Glomerular visceral epithelial cell (primary cell): ENCODE results near the gene CDC20.

ENCODE experiments used
- DNase-seq: peaks from one replicate; pipeline ENCODE4 v3.0.0-alpha.2; 2016; ENCODE audit errors: extremely low spot score

The CDC20 gene

DNA sequence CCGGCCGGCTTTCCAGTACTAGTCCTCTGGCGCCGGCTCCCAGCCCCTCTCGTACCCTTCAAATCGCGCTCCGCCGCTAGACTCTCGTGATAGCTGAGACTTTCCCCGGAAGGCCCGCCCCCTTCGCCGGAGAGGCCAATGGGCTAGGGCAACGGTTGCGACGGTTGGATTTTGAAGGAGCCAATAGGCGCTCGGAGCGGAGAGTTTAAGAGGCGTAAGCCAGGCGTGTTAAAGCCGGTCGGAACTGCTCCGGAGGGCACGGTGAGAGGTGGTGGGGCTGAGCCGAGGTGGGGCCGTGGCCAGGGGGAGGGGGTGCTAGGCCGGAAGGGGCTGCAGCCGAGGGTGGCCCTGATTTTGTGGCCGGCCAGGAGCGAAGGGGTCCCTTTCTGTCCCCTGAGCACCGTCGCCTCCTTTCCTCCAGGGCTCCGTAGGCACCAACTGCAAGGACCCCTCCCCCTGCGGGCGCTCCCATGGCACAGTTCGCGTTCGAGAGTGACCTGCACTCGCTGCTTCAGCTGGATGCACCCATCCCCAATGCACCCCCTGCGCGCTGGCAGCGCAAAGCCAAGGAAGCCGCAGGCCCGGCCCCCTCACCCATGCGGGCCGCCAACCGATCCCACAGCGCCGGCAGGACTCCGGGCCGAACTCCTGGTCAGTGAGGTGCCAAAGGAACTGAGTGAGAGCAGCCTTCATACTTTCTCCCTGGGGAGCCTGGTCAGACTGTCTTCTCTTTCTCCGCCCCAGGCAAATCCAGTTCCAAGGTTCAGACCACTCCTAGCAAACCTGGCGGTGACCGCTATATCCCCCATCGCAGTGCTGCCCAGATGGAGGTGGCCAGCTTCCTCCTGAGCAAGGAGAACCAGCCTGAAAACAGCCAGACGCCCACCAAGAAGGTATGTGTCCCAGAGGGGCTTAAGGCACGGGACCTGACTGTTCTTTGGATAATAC, at the start of gene CDC20:
Gene CDC20 (plus strand): TSS at position 236 of the 948 bp plus-strand sequence. CDS start 235 bp downstream, at position 471.
- peak; percentile 98 for DNase-seq

DNA sequence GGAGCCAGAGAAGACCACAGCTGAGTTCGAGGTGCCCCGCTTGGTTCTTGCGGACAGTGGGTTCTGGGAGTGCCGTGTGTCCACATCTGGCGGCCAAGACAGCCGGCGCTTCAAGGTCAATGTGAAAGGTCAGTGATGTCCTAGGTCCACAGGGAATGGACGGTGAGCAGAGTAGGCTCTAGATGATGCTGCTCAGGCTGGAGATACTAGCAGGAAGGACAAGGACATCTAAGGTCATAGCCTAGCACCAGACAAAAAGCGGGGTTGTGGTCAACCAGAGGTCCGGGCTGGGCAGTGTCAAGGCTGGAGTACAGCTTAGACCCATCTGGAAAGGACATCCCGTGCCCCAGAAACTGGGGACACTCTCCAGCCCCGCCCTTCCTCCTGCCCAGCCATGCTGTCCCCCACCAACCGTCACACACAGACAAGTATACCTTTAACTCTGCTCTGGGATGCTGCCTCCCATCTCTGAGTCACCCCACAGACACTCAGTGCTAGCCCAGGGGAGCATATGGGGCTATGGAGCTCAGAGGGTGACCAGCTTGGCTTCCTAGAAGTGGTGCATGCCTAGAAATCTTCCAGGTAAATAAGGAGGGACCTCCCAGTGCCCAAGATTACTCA, 49.3 kb upstream of the CDC20 start:
- no peak for DNase-seq

DNA sequence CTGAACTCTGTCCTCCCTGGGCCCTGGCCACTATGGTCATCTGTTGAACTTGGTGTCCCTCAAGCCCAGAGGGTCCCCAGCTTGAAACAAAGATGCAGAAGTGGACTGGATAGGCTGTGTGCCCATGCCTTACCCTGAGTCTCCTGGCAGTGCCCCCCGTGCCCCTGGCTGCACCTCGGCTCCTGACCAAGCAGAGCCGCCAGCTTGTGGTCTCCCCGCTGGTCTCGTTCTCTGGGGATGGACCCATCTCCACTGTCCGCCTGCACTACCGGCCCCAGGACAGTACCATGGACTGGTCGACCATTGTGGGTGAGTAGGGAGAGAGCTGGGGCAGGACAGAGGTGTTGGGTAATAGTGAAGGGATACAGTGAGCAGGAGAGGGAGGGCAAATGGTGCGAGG, 47.3 kb upstream of the CDC20 start:
- DNase-seq = no peak

DNA sequence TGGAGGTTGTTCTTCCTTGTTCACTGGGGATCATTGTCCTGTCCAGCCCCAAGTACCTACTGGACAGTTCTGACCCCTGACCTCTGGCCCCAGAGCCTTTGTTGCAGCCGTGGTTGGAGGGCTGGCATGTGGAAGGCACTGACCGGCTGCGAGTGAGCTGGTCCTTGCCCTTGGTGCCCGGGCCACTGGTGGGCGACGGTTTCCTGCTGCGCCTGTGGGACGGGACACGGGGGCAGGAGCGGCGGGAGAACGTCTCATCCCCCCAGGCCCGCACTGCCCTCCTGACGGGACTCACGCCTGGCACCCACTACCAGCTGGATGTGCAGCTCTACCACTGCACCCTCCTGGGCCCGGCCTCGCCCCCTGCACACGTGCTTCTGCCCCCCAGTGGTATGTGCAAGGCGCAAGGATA, 46.6 kb upstream of the CDC20 start:
- DNase-seq = no peak

DNA sequence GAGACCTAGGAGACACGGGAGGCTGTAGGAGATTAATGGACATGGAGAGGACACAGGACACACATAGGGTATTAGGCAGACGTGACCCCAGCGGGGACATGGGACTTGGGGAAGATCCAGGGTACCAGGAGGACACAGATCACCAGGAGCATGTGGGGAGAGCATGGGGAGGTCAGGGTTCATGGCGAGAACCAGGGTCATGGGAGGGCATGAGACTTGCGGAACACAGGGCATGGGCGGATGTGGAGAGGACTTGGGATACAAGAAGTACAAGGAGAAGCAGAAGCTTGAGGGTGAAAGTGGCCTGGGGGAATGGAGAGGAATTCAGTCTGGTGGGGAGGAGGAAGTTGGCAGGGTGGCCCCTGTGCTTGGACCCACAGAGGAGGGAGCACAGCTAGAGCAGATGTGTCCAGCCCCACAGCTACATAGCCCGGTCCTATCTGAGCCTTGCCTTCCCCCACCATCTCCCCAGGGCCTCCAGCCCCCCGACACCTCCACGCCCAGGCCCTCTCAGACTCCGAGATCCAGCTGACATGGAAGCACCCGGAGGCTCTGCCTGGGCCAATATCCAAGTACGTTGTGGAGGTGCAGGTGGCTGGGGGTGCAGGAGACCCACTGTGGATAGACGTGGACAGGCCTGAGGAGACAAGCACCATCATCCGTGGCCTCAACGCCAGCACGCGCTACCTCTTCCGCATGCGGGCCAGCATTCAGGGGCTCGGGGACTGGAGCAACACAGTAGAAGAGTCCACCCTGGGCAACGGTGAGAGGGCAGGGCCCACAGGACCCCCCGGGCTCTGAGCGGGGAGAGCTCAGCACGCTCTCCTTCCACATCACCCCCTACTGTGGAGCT, 45.9 kb upstream of the CDC20 start:
- no peak for DNase-seq

DNA sequence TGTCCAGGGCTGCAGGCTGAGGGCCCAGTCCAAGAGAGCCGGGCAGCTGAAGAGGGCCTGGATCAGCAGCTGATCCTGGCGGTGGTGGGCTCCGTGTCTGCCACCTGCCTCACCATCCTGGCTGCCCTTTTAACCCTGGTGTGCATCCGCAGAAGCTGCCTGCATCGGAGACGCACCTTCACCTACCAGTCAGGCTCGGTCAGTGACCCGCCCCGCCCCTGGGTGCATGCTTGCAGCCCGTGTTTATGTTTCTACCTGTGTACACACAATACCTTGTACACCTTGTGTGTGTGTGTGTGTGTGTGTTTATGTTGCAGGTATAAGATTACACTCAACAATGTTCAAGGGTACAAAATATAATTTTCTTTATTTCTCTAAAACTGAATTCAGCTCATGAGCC, 45.0 kb upstream of the CDC20 start:
- DNase-seq = no peak

DNA sequence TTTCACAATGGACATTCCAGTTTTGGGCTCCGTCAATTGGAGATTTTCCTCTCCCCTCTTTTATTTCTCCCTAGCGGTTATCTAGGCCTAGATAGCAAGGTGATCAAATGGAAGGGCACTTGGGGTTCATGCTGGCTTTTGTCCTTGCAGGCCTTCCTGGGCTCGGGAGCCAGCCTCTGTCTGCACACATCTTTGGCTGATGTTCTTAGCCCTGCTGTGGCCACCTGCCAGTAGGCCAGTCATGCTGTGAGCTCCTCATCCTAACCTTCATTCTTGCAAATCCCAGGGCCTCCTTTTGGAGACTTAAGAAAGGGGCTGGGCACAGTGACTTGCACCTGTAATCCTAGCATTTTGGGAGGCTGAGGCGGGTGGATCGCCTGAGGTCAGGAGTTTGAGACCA, 44.5 kb upstream of the CDC20 start:
- DNase-seq = no peak

DNA sequence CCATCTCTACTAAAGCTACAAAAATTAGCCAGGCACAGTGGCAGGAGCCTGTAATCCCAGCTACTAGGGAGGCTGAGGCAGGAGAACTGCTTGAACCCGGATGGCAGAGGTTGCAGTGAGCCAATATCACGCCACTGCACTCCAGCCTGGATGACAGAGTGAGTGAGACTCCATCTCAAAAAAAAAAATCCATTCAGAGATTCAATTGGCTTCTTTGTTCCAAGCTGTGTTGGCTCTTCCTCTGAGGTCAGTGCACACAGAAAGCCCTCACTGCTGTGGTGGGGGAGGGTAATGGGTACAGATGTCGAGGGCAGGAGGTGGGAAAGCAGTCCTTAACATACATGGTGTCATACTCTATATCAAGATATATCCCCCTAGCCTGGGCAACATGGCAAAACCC, 43.3 kb upstream of the CDC20 start:
- DNase-seq = no peak

DNA sequence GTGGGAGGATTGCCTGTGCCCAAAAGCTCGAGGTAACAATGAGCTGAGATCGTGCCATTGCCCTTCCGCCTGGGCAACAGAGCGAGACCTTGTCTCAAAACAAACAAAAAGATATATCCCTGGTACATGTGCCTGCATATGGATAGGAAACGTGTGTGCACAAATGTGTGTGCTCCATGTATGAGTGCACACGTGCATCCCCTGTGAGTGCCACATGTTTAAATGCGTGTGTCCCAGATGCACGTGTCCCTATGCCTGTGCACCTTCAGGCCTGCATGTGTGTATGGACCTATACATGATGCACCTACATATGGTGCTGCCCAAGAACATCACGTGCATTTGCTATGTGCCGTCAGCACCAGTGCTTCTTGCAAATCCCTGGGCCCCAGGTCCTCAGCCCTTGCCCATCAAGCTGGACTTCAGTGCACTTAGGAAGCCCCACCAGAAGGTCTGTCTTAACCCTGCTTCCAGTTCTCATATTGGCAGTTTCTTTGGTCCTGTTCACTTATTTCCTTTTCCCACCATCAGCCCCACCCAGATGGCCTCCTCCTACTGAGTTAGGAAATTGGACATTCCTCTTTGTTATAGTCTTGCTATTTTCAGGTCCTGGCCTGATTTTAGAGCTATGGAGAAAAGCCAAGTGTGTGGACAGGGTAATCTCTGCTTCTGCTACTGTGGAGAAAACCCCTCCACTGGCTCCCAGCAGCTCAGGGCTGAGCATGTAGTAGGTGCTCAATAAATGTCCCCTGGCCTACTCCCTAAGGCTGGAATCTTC, 42.6 kb upstream of the CDC20 start:
- DNase-seq = no peak

DNA sequence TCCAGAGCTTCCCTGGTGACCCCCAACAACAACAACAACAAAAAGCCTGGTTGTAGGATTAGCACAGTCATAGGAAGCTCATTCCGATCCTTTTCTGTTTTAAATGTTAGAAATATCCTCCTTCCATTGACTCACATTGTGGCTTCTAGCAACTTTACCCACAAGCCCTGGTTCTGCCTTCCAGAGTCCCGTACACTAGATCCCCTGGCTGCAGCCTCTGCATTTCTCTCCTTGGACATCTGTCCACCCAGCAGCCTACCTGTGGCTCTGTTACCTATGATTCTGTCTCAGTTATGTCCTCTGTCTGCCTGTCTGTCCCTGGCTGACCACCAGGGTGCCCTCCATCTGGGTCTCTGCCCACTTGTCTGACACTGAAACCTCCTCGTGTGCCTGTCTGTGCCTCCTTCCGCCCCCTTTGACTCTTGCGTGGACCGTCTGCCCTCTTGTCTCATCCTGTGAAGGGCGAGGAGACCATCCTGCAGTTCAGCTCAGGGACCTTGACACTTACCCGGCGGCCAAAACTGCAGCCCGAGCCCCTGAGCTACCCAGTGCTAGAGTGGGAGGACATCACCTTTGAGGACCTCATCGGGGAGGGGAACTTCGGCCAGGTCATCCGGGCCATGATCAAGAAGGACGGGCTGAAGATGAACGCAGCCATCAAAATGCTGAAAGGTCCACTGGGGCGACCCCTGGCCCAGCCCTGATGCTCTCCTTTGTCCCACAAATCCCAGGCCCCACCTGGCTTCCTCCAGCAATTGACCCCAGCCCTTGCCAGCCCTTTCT, 41.9 kb upstream of the CDC20 start:
- DNase-seq = no peak

DNA sequence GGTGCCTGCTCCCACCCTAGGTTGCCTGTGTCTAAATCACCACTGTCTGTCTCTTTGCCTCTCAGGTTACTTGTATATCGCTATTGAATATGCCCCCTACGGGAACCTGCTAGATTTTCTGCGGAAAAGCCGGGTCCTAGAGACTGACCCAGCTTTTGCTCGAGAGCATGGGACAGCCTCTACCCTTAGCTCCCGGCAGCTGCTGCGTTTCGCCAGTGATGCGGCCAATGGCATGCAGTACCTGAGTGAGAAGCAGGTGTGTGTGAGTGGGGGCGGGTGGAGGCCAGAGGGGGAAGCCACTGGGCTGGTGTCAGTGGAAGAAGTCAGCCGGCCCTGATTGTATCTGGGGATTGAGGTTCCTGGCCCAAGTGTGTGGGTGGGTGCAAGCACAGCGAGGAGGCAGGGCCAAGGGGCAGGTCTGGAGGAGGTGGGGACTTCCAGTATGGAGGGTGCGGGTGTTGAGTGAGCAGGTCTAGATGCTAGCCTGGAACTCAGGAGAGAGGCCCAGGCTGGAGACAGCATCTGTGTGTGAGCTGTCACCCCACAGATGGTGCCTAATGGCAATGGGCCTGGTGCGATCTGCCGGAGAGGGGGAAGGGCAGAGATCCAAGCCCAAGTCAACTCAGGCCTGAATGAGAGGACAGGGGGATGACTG, 40.8 kb upstream of the CDC20 start:
- DNase-seq = no peak

DNA sequence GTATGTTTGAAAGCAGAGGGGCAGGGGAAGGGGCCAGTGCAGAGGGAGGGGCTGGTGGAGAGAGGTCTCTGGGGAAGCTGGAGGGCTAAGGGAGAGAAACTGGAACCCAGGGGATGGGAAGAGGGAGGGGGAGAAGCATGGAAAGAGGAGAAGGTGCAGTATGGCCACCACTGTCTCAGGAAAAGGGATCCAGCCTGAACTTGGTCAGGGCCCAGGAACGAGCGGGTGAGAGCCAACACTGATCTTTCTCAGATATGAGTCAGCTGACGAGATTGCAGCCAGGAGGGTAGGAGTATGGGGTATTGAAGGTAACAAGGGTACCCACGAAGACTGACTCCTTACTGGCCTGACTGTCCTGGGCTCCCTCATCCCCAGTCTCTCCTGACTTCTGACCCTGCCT, 40.0 kb upstream of the CDC20 start:
- no peak for DNase-seq

DNA sequence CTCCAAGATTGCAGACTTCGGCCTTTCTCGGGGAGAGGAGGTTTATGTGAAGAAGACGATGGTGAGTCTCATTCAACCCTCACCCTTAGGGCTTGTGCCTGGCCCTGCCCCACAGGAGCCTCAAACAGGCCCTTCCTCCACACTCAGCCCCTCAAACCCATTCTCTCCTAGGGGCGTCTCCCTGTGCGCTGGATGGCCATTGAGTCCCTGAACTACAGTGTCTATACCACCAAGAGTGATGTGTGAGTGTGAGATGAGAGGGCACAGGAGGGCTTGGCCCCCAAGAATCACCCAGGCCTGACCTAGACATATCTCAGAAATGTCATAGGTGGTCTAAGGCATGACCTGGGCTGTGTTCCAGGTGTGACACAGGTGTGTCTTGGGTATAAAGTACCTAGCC, 39.5 kb upstream of the CDC20 start:
- DNase-seq = no peak

DNA sequence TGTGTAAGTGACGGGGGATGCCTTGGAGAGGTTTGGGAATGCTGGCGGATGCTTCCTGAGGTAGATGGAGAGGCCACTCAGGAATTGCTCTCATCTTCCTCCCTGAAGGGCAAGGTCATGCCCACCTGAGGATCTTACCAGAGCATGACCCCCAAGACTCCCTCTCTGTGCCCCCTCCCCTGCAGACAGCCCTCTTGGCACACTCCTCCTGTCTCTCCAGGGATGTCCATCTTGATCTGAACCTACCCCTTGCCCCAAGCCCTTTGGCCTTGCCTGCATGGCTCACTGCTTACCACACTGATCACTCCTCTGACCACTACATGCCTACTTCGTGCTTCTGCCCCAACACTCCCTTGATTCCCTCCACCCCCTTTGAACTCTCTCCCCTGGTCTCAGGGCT, 39.0 kb upstream of the CDC20 start:
- DNase-seq = no peak

DNA sequence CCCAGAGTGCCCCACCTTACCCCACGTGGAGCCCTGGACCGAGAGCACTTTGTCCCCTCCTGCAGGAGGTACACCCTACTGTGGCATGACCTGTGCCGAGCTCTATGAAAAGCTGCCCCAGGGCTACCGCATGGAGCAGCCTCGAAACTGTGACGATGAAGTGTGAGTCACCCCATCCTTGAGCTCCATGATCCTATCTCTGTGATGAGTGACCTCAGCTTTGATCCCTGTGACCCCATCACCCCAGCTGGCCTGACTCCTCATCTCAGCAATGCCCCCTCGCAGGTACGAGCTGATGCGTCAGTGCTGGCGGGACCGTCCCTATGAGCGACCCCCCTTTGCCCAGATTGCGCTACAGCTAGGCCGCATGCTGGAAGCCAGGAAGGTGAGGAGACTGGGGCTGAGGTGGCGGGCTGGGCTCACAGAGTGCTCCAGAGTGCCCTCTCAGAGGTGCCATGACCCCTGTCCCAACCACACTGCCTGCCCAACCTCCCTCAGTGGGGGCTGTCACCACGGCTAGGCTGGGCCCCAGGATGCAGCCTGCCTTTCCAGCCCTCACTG, 37.4 kb upstream of the CDC20 start:
- no peak for DNase-seq

DNA sequence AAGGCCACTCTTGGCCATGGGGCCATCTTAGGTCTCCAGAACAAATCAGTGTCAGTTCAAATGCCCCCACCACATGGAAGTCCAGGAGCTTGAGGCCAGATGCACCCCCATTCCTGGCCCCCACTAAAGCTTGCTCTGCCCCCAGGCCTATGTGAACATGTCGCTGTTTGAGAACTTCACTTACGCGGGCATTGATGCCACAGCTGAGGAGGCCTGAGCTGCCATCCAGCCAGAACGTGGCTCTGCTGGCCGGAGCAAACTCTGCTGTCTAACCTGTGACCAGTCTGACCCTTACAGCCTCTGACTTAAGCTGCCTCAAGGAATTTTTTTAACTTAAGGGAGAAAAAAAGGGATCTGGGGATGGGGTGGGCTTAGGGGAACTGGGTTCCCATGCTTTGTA, 36.3 kb upstream of the CDC20 start:
- DNase-seq = no peak

DNA sequence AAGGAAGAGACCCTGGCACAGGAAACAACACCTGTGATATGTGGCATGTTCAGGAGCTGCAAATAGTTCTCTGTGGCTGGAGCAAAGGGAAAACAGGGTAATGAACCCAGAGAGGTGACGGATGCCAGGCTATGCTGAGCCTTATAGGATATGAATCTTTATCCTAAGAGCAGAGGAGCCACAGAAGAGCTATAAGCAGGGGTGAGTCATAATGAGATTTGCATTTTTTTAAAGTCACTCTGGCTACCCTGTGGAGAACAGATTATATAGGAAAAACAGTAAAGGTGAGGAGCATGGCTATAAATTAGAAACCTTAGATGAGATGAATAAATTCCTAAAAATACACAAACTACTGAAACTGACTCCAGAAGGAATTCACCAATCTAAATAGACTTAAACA, 34.0 kb upstream of the CDC20 start:
- no peak for DNase-seq

DNA sequence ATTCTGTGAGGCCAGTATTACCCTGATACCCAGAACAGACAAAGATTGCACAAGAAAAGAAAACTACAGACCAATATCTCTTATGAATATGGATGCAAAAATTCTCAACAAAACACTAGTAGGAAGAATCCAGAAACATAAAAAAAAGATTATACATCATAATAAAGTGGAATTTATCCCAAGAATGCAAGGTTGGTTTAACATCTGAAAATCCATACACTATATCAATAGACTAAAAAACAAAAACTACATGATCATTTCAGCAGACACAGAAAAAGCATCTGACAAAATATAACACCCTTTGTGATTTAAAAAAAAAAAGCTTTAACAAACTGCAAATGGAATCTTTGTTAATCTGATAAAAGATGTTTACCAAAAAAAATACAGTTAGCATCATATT, 33.4 kb upstream of the CDC20 start:
- no peak for DNase-seq

DNA sequence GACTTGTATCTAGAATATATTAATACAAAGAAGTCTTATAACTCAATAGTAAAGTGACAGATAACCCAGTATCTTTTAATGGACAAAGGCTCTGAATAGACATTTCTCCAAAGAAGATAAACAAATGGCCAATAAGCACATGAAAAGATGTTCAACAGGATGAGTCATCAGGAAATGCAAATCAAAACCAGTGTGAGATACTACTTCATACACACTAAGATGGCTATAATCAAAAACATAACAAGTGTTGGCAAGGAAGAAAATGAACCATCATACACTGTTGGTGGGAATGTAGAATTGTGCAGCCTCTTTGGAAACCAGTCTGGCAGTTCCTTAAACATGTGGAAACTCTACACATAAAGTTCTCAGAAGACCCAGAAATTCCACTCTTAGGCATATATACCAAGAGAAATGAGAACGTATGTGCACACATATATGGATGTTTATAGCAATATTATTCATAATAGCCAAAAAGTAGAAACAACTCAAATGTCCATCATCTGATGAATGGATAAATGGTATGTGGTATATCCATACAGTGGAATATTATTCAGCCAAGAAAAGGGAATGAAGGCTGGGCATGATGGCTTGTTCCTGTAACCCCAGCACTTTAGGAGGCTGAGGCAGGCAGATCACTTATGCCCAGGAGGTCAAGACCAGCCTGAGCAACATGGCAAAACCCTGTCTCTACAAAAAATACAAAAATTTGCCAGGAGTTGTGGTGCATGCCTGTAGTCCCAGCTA, 31.1 kb upstream of the CDC20 start:
- DNase-seq = no peak
